A673 (cell line): ENCODE measurements around the gene SORBS2. TPM values are rescaled to one million over a fixed set of nuclear protein-coding genes. Genes with fewer than 3 reads are reported as not detected.

Source experiments
- BruUV-seq: library from RNA; stranded (reverse); fragments of 400-500 nt; replicated peaks from 2 replicates; lab custom pipeline; 2021; lab: Mats Ljungman, UMichigan
- CTCF ChIA-PET: fragments of 300-600 bp; sonication (Branson Sonifier 250); formaldehyde crosslinking; loops from one replicate; lab custom pipeline; 2022; ENCODE audit warnings: antibody characterized with exemption; lab: Charles Lee
- POLR2A ChIA-PET: fragments of 300-600 bp; sonication (Branson Sonifier 250); formaldehyde crosslinking; loops from one replicate; lab custom pipeline; 2022; ENCODE audit warnings: antibody characterized with exemption; ENCODE audit not compliant: low non-redundant PET; lab: Charles Lee
- DNase-seq: peaks from one replicate; pipeline ENCODE4 v3.0.0-alpha.2; 2015; ENCODE audit warnings: low spot score
- H3K27ac ChIP-seq: fragments of 200-600 bp; sonication (generic); 2 replicates; pipeline ENCODE4 v1.5.1; 2016; ENCODE audit warnings: mixed run types, low read depth, mild to moderate bottlenecking, mixed read lengths, antibody characterized with exemption, low read length; ENCODE audit not compliant: poor library complexity, severe bottlenecking
- H3K27me3 ChIP-seq: fragments of 200-600 bp; sonication (generic); replicated peaks from 2 replicates; pipeline ENCODE4 v1.6.1; 2017; ENCODE audit warnings: mixed run types, low read depth, mild to moderate bottlenecking, mixed read lengths, antibody characterized with exemption, low read length; ENCODE audit not compliant: insufficient read depth, poor library complexity
- H3K36me3 ChIP-seq: fragments of 200-600 bp; sonication (generic); 2 replicates; pipeline ENCODE4 v1.6.1; 2016; ENCODE audit warnings: mixed run types, mild to moderate bottlenecking, mixed read lengths, antibody characterized with exemption, low read length; ENCODE audit not compliant: insufficient read depth, poor library complexity, severe bottlenecking
- H3K4me1 ChIP-seq: fragments of 200-600 bp; sonication (generic); 2 replicates; pipeline ENCODE4 v1.6.1; 2017; ENCODE audit warnings: mixed run types, mild to moderate bottlenecking, mixed read lengths, antibody characterized with exemption, low read length; ENCODE audit not compliant: insufficient read depth, poor library complexity, severe bottlenecking
- H3K4me3 ChIP-seq: fragments of 200-600 bp; sonication (generic); 2 replicates; pipeline ENCODE4 v1.5.1; 2016; ENCODE audit warnings: low read depth, mixed run types, mild to moderate bottlenecking, mixed read lengths, low read length; ENCODE audit not compliant: poor library complexity, severe bottlenecking
- H3K9me3 ChIP-seq: fragments of 200-600 bp; sonication (generic); 2 replicates; pipeline ENCODE4 v1.6.1; 2016; ENCODE audit warnings: mixed run types, low read depth, mild to moderate bottlenecking, mixed read lengths, antibody characterized with exemption, low read length; ENCODE audit not compliant: poor library complexity, severe bottlenecking
- EZH2 ChIP-seq: fragments of 200-600 bp; sonication (generic); IDR thresholded peaks from 2 replicates; pipeline ENCODE4 v1.6.1; 2017; ENCODE audit warnings: borderline replicate concordance, low read depth, mild to moderate bottlenecking, mixed read lengths, antibody characterized with exemption, low read length; ENCODE audit not compliant: poor library complexity, severe bottlenecking
- intact Hi-C: fragments of 100-400 bp; cut with micrococcal nuclease; formaldehyde crosslinking; loops from one replicate; pipeline ENCODE4 v1.10.0; 2022; ENCODE audit not compliant: unreplicated experiment
- total RNA-seq: library from RNA; stranded (reverse); gene quantifications from 2 replicates; pipeline ENCODE4 v1.2.3, GENCODE V29; 2021
- TF ChIP-seq, protein P1 (sequence below): fragments of 300-800, 200-600 bp; sonication (generic); conservative IDR thresholded peaks from 2 replicates; pipeline ENCODE4 v1.5.1; 2017; ENCODE audit warnings: low read depth, mild to moderate bottlenecking, antibody characterized with exemption, low read length, moderate library complexity, mixed read lengths

The SORBS2 gene
- total RNA-seq, 1 experiment from 2014 or later, result not detected

DNA sequence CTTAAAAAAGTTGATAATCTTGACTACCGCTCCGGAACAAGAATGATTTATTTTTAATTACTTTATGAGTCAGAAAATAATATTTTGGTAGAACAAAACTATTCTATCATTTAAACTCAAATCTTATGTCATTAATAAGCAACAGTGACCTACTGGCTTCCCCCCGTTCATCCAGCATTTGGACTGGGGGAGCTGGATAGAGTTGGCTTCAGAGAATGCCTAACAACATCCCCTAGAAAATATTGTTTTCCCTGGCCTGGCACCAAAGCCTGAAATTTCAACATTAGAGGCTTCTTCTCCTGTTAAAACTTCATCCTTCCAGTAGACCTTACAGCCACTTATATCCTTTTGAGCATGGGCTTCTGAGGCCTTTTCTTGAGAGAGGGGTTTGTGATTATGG is 221.0 kb downstream of the SORBS2 start:
- H3K27ac ChIP-seq, result no peak overlapping the region
- POLR2A ChIA-PET, result no interaction called here
- BruUV-seq, result no TSS peak
- no peaks in the 10 kb centered on the region for H3K4me1 ChIP-seq
- no peaks in the 10 kb centered on the region for H3K36me3 ChIP-seq
- TF ChIP-seq, protein P1, sequence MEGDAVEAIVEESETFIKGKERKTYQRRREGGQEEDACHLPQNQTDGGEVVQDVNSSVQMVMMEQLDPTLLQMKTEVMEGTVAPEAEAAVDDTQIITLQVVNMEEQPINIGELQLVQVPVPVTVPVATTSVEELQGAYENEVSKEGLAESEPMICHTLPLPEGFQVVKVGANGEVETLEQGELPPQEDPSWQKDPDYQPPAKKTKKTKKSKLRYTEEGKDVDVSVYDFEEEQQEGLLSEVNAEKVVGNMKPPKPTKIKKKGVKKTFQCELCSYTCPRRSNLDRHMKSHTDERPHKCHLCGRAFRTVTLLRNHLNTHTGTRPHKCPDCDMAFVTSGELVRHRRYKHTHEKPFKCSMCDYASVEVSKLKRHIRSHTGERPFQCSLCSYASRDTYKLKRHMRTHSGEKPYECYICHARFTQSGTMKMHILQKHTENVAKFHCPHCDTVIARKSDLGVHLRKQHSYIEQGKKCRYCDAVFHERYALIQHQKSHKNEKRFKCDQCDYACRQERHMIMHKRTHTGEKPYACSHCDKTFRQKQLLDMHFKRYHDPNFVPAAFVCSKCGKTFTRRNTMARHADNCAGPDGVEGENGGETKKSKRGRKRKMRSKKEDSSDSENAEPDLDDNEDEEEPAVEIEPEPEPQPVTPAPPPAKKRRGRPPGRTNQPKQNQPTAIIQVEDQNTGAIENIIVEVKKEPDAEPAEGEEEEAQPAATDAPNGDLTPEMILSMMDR, result no peak
- TF ChIP-seq EZH2, result no peak
- peaks cover 40% of the 10 kb centered on the region for H3K27me3 ChIP-seq
- CTCF ChIA-PET, result no interaction called here
- intact Hi-C loops, result no loop called here
- H3K4me3 ChIP-seq, result no peak overlapping the region
- no peaks in the 10 kb centered on the region for H3K9me3 ChIP-seq
- no peak for DNase-seq

DNA sequence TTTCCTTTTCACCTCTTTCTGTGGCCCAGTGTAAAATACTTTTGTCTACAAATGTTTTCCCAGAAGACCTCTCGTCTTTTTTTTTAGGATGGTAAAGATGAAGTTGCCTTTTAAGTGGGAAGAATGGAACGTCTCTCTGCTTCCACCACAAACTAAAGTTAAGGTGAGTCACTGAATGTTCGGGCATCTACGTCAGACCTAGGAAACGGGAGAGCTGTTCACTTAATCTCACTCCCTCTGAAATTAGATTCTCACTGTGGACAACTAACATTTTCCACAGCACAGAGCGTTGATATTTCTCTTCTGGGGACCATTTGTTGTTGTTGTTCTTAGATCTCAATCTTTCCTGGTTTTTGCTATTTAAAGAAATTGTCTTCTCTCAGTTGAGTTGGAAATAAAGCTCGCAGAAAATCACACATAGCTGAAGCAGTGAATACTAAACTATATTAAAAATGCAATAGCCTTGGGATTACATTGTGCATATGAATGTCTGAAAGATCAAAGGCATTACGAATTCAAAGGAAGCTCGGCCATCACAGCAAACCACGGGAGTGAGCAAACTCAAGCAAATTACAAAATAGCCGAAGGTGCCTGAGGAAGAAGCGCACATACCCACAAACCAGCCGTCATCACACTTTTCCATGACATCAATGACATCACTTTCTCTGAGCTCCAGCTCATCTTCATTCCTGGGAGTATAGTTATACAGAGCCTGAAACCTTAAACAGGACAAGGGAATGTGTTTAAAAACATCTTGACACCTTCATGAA is 222.7 kb downstream of the SORBS2 start:
- no peak for DNase-seq
- TF ChIP-seq EZH2, result no peak
- TF ChIP-seq, protein P1, result no peak
- H3K36me3 ChIP-seq, result no peaks in the 10 kb centered on the region
- no TSS peak for BruUV-seq
- no peak overlapping the region for H3K27ac ChIP-seq
- H3K9me3 ChIP-seq, result no peaks in the 10 kb centered on the region
- H3K4me3 ChIP-seq, result no peak overlapping the region
- H3K27me3 ChIP-seq, result peaks cover 49% of the 10 kb centered on the region
- POLR2A ChIA-PET, result no interaction called here
- no peaks in the 10 kb centered on the region for H3K4me1 ChIP-seq
- intact Hi-C loops, result no loop called here
- CTCF ChIA-PET, result interaction anchor here (0.7 kb wide), 1 partner anchor 9 kb away, joined by 4 read pairs; no protein-coding TSS in a partner anchor

DNA sequence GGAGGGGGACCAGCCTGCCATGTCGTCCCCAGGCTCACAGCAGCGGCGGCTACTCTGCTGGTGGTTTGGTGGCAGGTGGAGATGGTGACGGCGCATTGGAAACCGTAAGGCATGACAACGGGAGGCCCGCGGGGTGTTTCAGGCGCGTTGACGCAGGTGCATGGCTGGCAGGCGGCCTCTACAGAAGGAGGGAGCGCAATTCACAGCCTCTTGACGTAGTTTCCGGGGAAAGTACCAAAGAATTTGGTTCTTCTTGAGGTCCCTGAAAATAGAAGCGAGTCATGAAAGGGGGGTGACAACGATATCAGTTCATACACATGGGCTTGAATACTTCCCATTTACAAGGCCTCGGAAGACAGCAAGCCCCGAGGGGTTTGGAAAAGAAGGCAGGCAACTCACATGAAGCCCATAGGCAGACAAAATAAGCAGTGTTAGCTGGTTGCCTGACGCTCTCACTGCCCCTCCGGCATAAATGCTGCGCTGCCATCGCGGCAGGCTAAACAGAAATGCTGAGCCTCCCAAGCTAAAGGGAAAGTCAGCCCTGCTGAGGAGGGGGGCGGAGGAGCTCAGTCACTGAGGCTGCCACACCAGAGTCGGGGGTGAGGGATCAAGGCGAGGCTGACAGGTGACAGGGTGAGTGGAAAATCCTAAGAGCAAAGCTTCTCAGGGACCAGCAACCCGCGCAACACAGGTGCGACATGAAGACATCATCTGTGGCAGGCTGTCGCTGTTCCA is 224.4 kb downstream of the SORBS2 start:
- H3K27ac ChIP-seq, result no peak overlapping the region
- DNase-seq, result no peak
- no TSS peak for BruUV-seq
- H3K4me1 ChIP-seq, result no peaks in the 10 kb centered on the region
- no peak overlapping the region for H3K4me3 ChIP-seq
- peaks cover 40% of the 10 kb centered on the region for H3K27me3 ChIP-seq
- H3K9me3 ChIP-seq, result no peaks in the 10 kb centered on the region
- no peak for TF ChIP-seq EZH2
- TF ChIP-seq, protein P1, result no peak
- CTCF ChIA-PET, result no interaction called here
- H3K36me3 ChIP-seq, result no peaks in the 10 kb centered on the region
- POLR2A ChIA-PET, result no interaction called here
- intact Hi-C loops, result no loop called here
